IPS-11a (cell line): Measurements from ENCODE around the gene FFAR1.

Source experiments
- H3K4me3 ChIP-seq: one replicate; pipeline ENCODE4 v1.5.1; 2013; ENCODE audit warnings: low read depth, low read length, control low read depth

The FFAR1 gene

GRCh38 chr19:35314858-35315470 is 32.7 kb upstream of the FFAR1 start:
- H3K4me3 ChIP-seq: no peak overlapping the region

GRCh38 chr19:35315883-35316282 is 31.8 kb upstream of the FFAR1 start:
- H3K4me3 ChIP-seq: no peak overlapping the region

GRCh38 chr19:35316560-35316959 is 31.1 kb upstream of the FFAR1 start:
- no peak overlapping the region for H3K4me3 ChIP-seq

GRCh38 chr19:35317464-35318043 is 30.1 kb upstream of the FFAR1 start:
- H3K4me3 ChIP-seq: no peak overlapping the region

GRCh38 chr19:35318679-35319448 is 28.8 kb upstream of the FFAR1 start:
- no peak overlapping the region for H3K4me3 ChIP-seq

- no peak overlapping the region for H3K4me3 ChIP-seq
Observed at GRCh38 chr19:35320065-35320713, 27.5 kb upstream of the FFAR1 start.

- H3K4me3 ChIP-seq: no peak overlapping the region
Observed at GRCh38 chr19:35321291-35321690, 26.4 kb upstream of the FFAR1 start.

- H3K4me3 ChIP-seq: no peak overlapping the region
Observed at GRCh38 chr19:35322014-35322413, 25.7 kb upstream of the FFAR1 start.

- no peak overlapping the region for H3K4me3 ChIP-seq
Observed at GRCh38 chr19:35327642-35328041, 20.1 kb upstream of the FFAR1 start.

GRCh38 chr19:35328851-35329285 is 18.8 kb upstream of the FFAR1 start, which contains the start of gene CD22:
CD22 (plus strand) TSS chr19:35329187; CDS start chr19:35332041, 2,854 bp downstream.
- H3K4me3 ChIP-seq: no peak within 1 kb of the TSS

GRCh38 chr19:35329323-35329722 is 18.4 kb upstream of the FFAR1 start:
- H3K4me3 ChIP-seq: no peak overlapping the region

GRCh38 chr19:35330475-35330874 is 17.2 kb upstream of the FFAR1 start:
- no peak overlapping the region for H3K4me3 ChIP-seq

GRCh38 chr19:35331551-35332214 is 16.0 kb upstream of the FFAR1 start:
- no peak overlapping the region for H3K4me3 ChIP-seq

GRCh38 chr19:35332817-35333216 is 14.9 kb upstream of the FFAR1 start:
- no peak overlapping the region for H3K4me3 ChIP-seq

- H3K4me3 ChIP-seq: no peak overlapping the region
Observed at GRCh38 chr19:35334144-35334753, 13.5 kb upstream of the FFAR1 start.

GRCh38 chr19:35336166-35336955 is 11.3 kb upstream of the FFAR1 start:
- H3K4me3 ChIP-seq: no peak overlapping the region

GRCh38 chr19:35337097-35337983 is 10.4 kb upstream of the FFAR1 start:
- no peak overlapping the region for H3K4me3 ChIP-seq

GRCh38 chr19:35337984-35338296 is 9.8 kb upstream of the FFAR1 start:
- H3K4me3 ChIP-seq: no peak overlapping the region

GRCh38 chr19:35340431-35340830 is 7.3 kb upstream of the FFAR1 start:
- no peak overlapping the region for H3K4me3 ChIP-seq
